NCI-H2227 (cell line): Measurements from ENCODE around the gene GLYAT.

ENCODE experiments used
- DNase-seq: peaks from one replicate; lab custom pipeline; 2025; ENCODE audit not compliant: unreplicated experiment; lab: John Stamatoyannopoulos, UW

Gene GLYAT

DNA sequence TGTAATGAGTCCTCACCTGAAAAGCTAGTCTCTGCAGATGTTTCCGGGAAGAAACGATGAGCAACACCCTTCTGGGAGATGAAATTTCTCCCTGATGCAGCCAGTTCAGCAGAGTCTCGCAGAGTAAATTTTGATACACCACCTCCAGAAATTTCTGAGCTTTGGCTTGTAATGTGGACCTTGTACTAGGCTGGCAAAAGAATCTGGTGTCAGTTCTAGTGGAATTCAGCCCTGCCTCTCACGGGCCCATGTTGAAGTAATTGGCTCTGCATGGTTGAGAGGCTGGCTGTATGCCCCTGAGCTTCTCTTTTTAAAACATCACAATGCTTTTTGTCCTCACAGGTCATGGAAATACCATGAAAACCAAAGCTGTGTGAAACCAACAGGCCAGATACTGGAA is at the start of gene GLYAT:
TSS of gene GLYAT (minus strand) at position 125 of the 400 bp plus-strand sequence. CDS start 7,447 bp downstream, outside the sequence.
- DNase-seq: no peak

GRCh38 chr11:58781345-58781744 is 49.6 kb upstream of the GLYAT start:
- DNase-seq: no peak

DNA sequence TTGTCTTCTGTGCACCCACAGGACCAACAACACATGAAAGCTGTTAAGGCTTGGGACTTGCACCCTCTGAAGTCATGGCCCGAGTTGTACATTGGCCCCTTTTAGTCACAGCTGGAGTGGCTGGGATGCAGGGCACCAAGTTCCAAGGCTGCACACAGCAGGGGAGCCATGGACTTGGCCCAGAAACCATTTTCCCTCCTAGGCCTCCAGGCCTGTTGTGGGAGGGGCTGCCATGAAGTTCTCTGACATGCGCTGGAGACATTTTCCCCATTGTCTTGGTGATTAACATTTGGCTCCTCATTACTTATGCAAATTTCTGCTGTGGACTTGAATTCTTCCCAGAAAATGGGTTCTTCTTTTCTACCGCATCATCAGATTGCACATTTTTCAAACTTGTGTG is 48.8 kb upstream of the GLYAT start:
- no peak for DNase-seq

GRCh38 chr11:58776891-58777710 is 45.4 kb upstream of the GLYAT start:
- no peak for DNase-seq

- DNase-seq: no peak
These were observed 43.4 kb upstream of the GLYAT start for GRCh38 chr11:58775066-58775708.

DNA sequence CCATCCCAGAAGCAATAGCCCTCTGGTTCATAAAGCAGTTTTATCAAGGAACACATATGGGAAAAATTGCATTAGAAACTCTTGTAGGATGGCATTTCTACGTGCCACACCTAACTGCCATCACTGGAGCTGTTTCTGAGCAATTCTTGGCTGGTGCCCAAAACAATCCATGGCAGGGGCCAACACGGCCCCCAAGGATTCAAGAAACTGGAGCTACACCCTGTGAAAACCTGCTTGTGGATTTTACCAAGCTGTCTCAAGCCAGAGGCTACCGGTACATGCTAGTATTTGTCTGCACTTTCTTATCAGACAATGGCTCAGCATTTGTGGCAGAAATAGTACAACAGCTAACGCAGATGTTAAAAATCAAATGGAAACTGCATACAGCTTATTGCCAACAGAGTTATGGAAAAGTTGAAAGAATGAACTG is 42.4 kb upstream of the GLYAT start:
- no peak for DNase-seq

GRCh38 chr11:58773337-58773736 is 41.6 kb upstream of the GLYAT start:
- no peak for DNase-seq

- DNase-seq: no peak
These were observed 40.9 kb upstream of the GLYAT start for GRCh38 chr11:58772329-58773285.

- DNase-seq: no peak
These were observed 39.7 kb upstream of the GLYAT start for GRCh38 chr11:58771458-58771855.

- no peak for DNase-seq
These were observed 39.1 kb upstream of the GLYAT start for GRCh38 chr11:58770627-58771457.

- DNase-seq: no peak
These were observed 38.4 kb upstream of the GLYAT start for GRCh38 chr11:58770166-58770565.

- DNase-seq: no peak
These were observed 37.6 kb upstream of the GLYAT start for GRCh38 chr11:58769308-58769707.

GRCh38 chr11:58768137-58768536 is 36.4 kb upstream of the GLYAT start:
- DNase-seq: no peak

- DNase-seq: no peak
These were observed 33.3 kb upstream of the GLYAT start for GRCh38 chr11:58765078-58765477.

GRCh38 chr11:58763120-58763490 is 31.4 kb upstream of the GLYAT start:
- no peak for DNase-seq

- DNase-seq: no peak
These were observed 30.8 kb upstream of the GLYAT start for GRCh38 chr11:58762284-58763119.

DNA sequence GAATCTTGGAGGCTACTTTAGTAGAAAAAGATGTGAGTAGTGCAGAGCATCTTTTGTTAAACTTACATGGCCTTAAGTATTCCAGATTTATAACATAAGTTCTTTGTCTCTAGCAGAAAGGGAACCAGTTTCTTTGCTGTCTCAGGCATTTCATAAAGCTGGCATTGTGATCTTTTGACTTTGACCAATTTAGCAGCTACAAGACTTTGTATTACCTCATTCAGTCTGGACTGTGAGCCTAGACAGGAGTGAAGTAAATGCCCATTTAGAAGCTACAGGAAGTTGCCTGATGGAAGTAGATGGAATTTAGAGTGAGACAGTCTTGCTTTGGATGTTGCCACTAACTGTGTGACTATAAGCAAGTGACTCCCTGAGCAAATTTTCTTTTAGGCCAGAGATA is 25.7 kb upstream of the GLYAT start:
- DNase-seq: no peak

DNA sequence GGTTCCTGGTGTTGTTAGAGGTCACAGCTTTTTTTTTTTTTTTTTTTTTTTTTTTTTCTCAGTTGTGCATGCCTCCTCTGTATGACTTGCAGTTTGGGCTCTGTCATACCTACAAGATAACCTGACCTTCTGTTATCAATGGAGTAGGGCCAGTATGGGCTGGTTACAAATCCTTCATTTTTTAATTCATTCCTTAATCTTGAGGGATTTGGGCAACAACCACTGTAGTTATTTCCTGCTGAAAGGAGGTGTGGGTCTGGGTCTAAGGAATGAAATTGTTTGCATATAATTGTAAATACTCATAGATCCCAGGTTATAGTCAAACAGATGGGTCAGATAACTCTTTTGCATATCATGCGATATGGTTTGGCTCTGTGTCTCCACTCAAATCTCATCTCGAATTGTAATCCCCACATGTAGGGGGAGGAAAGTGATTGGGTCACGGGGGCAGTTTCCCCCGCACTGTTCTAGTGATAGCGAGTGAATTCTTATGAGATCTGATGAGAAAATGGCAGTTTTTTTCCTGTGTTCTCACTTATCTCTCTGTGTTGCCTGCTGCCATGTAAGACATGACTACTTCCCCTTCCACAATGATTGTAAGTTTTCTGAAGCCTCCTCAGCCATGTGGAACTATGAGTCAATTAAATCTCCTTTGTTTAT is 14.1 kb upstream of the GLYAT start:
- DNase-seq: no peak
